ENCODE measurements around the gene PMPCA. TPM values are rescaled to one million over a fixed set of nuclear protein-coding genes. Genes with fewer than 3 reads are reported as not detected.

Gene PMPCA
- total RNA-seq, 1 donor from 2014 or later, result 86.6 TPM

DNA sequence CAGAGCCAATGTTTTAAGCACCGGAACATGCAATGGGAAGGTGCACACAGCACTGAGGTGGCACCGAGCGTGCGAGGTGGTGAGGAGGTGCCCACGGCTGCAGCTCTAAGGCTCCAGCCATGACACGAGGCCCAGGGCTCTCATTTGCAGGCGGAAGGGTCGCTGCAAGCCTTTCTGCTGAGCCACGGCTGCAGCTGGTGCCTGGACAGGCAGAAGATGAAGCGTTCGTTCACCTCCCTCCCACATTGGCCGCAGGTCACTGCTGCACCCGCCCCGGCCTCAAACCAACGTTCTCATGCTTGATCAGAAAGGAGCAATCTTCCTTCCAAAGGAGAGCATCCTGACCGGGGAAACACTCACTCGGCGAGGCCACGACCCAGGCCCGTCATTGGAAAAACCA is 33.6 kb downstream of the PMPCA start:
- H3K27me3 Mint-ChIP-seq (ENCODE audit: low read depth), result no peaks in the 10 kb centered on the region
- H3K9me3 Mint-ChIP-seq, result no peaks in the 10 kb centered on the region
- no peak for DNase-seq (ENCODE audit: low read depth, low spot score)
- no peak overlapping the region for H3K27ac Mint-ChIP-seq (ENCODE audit: unreplicated experiment)
- no peak overlapping the region for H3K4me3 Mint-ChIP-seq
- peaks cover 15% of the 10 kb centered on the region for H3K36me3 Mint-ChIP-seq (ENCODE audit: low read depth)
- no peak for TF ChIP-seq CTCF (conservative IDR thresholded peaks at IDR 0.05)
- H3K4me1 Mint-ChIP-seq, result peaks cover 4% of the 10 kb centered on the region

DNA sequence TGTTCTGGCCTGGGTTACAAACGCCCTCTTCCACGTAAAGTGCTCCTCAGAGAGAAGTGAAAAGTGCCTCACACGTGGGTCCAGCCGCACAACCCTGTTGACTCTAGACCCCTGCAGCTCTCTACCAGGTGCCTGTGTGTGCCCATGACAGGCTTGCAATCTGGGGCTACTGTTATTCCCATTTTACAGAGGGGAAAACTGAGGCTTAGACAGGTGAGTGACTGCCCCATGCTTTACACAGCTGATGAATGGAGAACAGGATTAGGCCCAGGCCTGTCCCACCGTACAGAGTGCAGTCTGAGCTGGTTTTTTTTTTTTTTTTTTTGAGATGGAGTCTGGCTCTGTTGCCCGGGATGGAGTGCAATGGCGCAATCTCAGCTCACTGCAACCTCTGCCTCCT is 35.3 kb downstream of the PMPCA start:
- Mint-ChIP-seq H3K4me3 (no peak overlapping the region), H3K4me1 (no peaks in the 10 kb centered on the region), H3K9me3 (no peaks in the 10 kb centered on the region), H3K27me3 (ENCODE audit: low read depth) (no peaks in the 10 kb centered on the region), H3K27ac (ENCODE audit: unreplicated experiment) (peak overlapping the region; percentile 6), H3K36me3 (ENCODE audit: low read depth) (peaks cover 15% of the 10 kb centered on the region)
- TF ChIP-seq CTCF (conservative IDR thresholded peaks at IDR 0.05), result no peak
- no peak for DNase-seq (ENCODE audit: low read depth, low spot score)

DNA sequence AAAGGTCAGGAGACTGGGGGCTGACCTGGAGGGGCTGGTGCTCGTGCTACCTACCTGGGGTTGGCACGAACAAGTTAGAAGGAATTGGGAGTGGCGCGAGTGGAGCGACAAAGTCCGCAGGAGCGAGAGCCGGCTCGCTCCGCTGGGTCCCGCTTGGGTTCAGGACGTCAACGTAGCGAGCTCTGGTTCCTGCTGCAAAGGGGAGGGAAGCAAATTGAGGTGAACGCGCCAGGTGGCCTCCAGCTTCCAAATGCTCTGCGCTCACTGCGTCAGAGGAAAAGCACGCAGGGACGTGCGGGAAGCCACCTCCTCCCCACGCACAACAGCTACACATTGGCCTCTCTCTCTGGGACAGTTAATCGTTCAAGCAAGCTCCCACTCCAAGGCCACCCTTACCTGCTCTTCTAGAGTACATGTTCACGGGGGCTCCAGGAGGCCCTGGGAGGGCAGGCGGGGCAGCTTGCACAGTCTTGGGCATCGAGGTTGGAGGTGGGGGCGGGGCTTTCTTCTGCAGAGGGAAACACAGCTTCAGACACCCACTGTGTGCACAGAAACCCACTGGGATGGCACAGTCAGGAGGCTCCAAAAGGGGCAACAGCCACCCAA is 36.8 kb downstream of the PMPCA start:
- Mint-ChIP-seq H3K36me3 (ENCODE audit: low read depth) (peaks cover 17% of the 10 kb centered on the region), H3K4me3 (no peak overlapping the region), H3K9me3 (no peaks in the 10 kb centered on the region), H3K27me3 (ENCODE audit: low read depth) (no peaks in the 10 kb centered on the region), H3K27ac (ENCODE audit: unreplicated experiment) (no peak overlapping the region), H3K4me1 (no peaks in the 10 kb centered on the region)
- no peak for TF ChIP-seq CTCF (conservative IDR thresholded peaks at IDR 0.05)
- DNase-seq (ENCODE audit: low read depth, low spot score), result no peak

- Mint-ChIP-seq H3K4me3 (no peak overlapping the region), H3K27ac (ENCODE audit: unreplicated experiment) (no peak overlapping the region), H3K27me3 (ENCODE audit: low read depth) (no peaks in the 10 kb centered on the region), H3K36me3 (ENCODE audit: low read depth) (peaks cover 19% of the 10 kb centered on the region), H3K4me1 (no peaks in the 10 kb centered on the region), H3K9me3 (no peaks in the 10 kb centered on the region)
- no peak for DNase-seq (ENCODE audit: low read depth, low spot score)
- TF ChIP-seq CTCF (conservative IDR thresholded peaks at IDR 0.05), result no peak
Measured at GRCh38 chr9:136448655-136449054, 38.2 kb downstream of the PMPCA start.

GRCh38 chr9:136451221-136451877 is 40.9 kb downstream of the PMPCA start:
- Mint-ChIP-seq H3K27me3 (ENCODE audit: low read depth) (no peaks in the 10 kb centered on the region), H3K4me3 (no peak overlapping the region), H3K9me3 (no peaks in the 10 kb centered on the region), H3K4me1 (no peaks in the 10 kb centered on the region), H3K36me3 (ENCODE audit: low read depth) (peaks cover 17% of the 10 kb centered on the region), H3K27ac (ENCODE audit: unreplicated experiment) (no peak overlapping the region)
- no peak for DNase-seq (ENCODE audit: low read depth, low spot score)
- TF ChIP-seq CTCF (conservative IDR thresholded peaks at IDR 0.05), result peak; percentile 21

Data from neural crest cell (in vitro differentiated cells).